DMS 273 treated with DMSO at 0.1 percent for 48 hours (cell line): Measurements from ENCODE around the gene AP5S1.

Experiments
- DNase-seq: peaks from one replicate; lab custom pipeline; 2025; lab: John Stamatoyannopoulos, UW

AP5S1 gene

GRCh38 chr20:3846378-3846739, 26.0 kb downstream of the AP5S1 start:
- no peak for DNase-seq

GRCh38 chr20:3846740-3847428, 26.5 kb downstream of the AP5S1 start, which contains the start of gene MAVS:
Gene MAVS, plus strand, starts transcription at chr20:3846834. Its CDS starts 7,791 bp downstream, at chr20:3854625.
- DNase-seq = peak; percentile 46

- no peak for DNase-seq
Measured at GRCh38 chr20:3847429-3847940, 27.1 kb downstream of the AP5S1 start.

GRCh38 chr20:3848565-3848964, 28.2 kb downstream of the AP5S1 start:
- no peak for DNase-seq

- DNase-seq = no peak
Measured at GRCh38 chr20:3854462-3854871, 34.1 kb downstream of the AP5S1 start.

GRCh38 chr20:3857405-3857804, 37.1 kb downstream of the AP5S1 start:
- no peak for DNase-seq

GRCh38 chr20:3858689-3859088, 38.3 kb downstream of the AP5S1 start:
- no peak for DNase-seq

- no peak for DNase-seq
Measured at GRCh38 chr20:3861191-3861590, 40.8 kb downstream of the AP5S1 start.

GRCh38 chr20:3862333-3862732, 42.0 kb downstream of the AP5S1 start:
- no peak for DNase-seq

- DNase-seq = no peak
Measured at GRCh38 chr20:3863317-3863716, 43.0 kb downstream of the AP5S1 start.

GRCh38 chr20:3864518-3864917, 44.2 kb downstream of the AP5S1 start:
- no peak for DNase-seq

- no peak for DNase-seq
Measured at GRCh38 chr20:3865152-3865886, 45.0 kb downstream of the AP5S1 start.

GRCh38 chr20:3865887-3866407, 45.6 kb downstream of the AP5S1 start:
- no peak for DNase-seq

- DNase-seq = no peak
Measured at GRCh38 chr20:3866464-3866863, 46.1 kb downstream of the AP5S1 start.

- DNase-seq = no peak
Measured at GRCh38 chr20:3867802-3868201, 47.5 kb downstream of the AP5S1 start.

GRCh38 chr20:3869839-3870634, 49.7 kb downstream of the AP5S1 start:
- no peak for DNase-seq

- peak; percentile 16 for DNase-seq
Measured at GRCh38 chr20:3871550-3872265, 51.4 kb downstream of the AP5S1 start.

GRCh38 chr20:3873507-3873906, 53.2 kb downstream of the AP5S1 start:
- no peak for DNase-seq

- DNase-seq = no peak
Measured at GRCh38 chr20:3874194-3874844, 54.0 kb downstream of the AP5S1 start.

- no peak for DNase-seq
Measured at GRCh38 chr20:3875378-3875974, 55.1 kb downstream of the AP5S1 start.

GRCh38 chr20:3876000-3876399, 55.7 kb downstream of the AP5S1 start:
- DNase-seq = no peak
